Forelimb muscle (tissue), 1 donor: ENCODE measurements around the gene IFIT3. TPM values are rescaled to one million over a fixed set of nuclear protein-coding genes. Genes with fewer than 3 reads are reported as not detected.

Source experiments
- DNase-seq: peaks from one replicate; pipeline ENCODE4 v3.0.0-alpha.2; 2013; ENCODE audit warnings: low read depth
- polyA plus RNA-seq: library from polyadenylated mRNA; unstranded; fragments of 120-200 nt; gene quantifications from one replicate; pipeline ENCODE4 v1.2.1, GENCODE V29; 2013; ENCODE audit not compliant: insufficient read length

Gene IFIT3
- polyA plus RNA-seq, 1 donor: 6.0 TPM

DNA sequence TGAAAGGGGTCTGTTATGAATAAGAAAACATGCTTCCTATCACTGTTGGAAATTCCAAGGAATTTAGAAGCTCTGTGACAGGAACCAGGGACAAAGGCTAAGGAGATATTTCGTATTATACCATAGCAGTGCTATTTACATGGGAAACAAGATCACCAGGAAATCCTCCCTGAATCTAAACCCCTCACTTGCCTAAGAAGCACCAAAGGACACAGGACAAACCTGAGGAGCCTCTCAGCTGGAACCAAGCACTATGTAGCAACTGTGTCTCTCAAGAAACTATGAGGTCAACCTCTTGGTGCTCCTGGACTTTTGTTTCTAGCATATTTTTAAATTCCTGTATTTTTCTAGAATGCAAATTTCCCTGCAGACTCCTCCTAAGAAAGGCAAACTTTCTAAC lies 29.3 kb downstream of the IFIT3 start:
- DNase-seq: no peak

- no peak for DNase-seq
Measured at GRCh38 chr10:89357975-89358374, 30.2 kb downstream of the IFIT3 start.

GRCh38 chr10:89360157-89360556 lies 32.4 kb downstream of the IFIT3 start:
- no peak for DNase-seq

GRCh38 chr10:89362929-89363328 lies 35.1 kb downstream of the IFIT3 start:
- no peak for DNase-seq

DNA sequence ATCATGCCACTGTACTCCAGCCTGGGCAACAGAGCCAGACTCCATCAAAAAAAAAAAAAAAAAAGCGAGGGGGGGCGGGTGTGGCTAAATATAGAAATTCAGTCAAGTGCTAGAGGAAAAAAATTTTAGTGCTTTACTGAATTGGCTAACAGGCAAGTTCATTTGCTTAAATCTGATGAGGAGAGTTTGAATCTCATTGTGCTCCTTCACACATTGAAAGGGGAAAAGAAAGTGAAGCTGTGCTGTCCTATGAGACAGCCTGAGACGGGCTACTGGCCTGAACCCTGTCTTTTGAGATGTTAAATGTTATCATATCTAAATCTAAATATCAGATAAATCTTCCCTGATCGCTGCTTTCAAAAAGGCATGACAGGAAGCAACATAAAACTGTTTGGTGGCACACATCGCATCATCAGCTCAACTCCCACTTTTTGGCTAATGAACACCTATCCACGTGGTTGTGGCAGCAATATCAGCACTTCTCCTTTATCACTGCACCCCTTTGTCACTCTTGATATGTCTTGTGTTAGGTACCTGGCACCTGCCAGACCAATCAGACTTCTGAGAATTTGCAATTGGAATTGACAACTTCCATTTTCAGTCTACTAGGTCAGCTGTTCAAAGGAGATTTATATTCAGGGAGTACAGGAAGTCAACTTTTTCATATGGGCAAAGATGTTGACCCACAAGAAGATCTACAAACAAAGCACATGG lies 36.1 kb downstream of the IFIT3 start:
- no peak for DNase-seq

GRCh38 chr10:89364531-89364930 lies 36.7 kb downstream of the IFIT3 start:
- no peak for DNase-seq

GRCh38 chr10:89367529-89367928 lies 39.7 kb downstream of the IFIT3 start:
- no peak for DNase-seq

DNA sequence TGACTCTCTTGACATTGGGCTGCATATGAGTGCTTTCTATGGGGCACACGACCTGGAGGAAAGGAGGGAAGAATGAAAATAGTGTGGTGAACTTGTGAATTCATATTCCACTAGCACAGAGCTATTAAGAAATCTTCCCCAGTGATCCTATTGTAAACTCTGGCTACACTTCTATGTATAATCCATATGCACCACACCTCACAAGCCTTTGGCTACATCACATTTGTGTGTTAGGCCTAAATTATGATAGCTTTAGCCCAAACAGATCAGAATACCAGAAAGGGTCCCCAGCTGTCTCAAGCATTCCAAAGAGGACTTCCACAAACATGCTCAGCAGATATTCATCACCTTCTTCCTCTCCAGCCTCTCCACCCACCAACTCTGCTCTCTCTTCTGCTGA lies 40.3 kb downstream of the IFIT3 start:
- no peak for DNase-seq

DNA sequence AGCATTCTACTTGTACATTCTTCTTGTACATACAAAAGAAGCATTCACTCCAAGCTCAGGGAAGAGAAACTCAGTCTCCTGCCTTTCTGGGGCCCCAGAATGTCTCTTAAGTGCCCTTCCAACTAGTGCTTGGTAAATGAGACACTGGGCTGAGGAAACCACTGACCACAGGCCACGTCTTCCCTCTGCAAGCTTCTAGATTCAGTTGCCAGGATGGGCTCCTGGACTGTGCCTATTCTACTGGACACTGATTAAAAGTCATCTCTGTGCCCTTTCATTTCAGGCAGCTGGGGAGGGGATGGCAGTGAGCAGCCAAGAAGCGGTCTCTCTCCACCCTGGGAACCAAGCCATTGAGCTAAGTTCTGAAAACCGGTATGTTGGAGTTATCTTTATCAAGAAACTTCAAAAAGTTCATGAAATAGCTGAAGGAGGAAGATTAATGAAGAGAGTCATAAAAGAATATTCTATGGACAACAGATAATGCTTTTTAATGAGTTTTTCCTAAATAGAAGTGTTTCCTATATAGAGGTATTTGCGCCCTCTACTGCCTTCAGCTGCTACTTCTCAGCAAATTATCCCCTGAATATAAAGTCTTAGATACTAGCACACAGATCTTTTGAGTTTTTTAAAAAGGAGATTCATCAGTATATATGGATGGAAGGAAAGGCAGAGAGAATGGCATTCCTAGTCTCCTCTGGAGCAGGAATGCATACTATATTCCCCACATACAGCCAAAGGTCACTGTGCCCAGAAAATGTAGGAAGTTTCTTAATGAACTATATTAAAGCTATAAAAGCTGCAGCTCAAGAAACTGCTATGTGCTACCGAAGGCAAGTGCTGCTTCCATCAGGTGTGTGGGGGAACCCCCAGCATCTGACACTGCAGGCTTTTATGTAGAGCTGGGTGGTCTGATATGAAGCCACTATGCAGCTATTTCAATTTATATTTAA lies 41.6 kb downstream of the IFIT3 start:
- DNase-seq: no peak

- DNase-seq: no peak
Measured at GRCh38 chr10:89371079-89371478, 43.3 kb downstream of the IFIT3 start.

GRCh38 chr10:89371987-89372386 lies 44.2 kb downstream of the IFIT3 start:
- no peak for DNase-seq

DNA sequence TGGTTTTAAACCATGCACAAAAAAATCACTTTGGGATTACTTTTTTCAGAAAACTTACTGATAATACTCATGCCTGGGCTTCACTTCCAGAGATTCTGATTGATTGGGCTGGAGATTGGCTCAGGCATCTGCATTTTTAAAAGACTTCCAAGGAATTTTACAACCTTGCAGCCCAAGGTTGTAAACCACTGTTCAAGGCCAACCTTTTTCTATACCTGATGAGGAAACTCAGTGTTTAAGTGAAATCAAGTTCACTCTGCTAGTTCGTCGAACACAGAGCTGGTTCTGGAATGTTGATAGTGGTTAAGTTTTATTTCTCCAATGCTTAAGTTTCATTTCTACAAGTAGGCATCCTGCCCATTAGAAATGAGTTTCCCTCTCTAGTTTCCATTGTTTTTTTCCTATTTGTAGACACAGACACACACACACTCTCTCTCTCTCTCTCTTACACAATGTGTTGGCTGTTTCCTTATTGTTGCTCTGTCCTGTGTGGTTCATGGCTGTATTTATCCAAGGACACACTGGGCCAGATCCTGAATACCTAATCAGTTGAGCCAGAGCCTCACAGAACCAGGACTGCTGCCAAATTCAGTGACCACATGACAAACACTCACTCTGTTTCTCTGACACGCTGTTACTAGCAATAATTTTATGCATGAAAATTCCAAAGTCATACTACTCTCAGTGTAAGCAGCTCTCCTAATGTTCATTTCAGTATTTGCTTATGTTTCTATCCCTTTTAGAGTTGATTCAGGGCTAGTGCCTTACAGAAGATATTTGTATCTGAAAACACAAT lies 46.3 kb downstream of the IFIT3 start:
- DNase-seq: peak; percentile 88

GRCh38 chr10:89374713-89375141 lies 46.9 kb downstream of the IFIT3 start:
- no peak for DNase-seq

DNA sequence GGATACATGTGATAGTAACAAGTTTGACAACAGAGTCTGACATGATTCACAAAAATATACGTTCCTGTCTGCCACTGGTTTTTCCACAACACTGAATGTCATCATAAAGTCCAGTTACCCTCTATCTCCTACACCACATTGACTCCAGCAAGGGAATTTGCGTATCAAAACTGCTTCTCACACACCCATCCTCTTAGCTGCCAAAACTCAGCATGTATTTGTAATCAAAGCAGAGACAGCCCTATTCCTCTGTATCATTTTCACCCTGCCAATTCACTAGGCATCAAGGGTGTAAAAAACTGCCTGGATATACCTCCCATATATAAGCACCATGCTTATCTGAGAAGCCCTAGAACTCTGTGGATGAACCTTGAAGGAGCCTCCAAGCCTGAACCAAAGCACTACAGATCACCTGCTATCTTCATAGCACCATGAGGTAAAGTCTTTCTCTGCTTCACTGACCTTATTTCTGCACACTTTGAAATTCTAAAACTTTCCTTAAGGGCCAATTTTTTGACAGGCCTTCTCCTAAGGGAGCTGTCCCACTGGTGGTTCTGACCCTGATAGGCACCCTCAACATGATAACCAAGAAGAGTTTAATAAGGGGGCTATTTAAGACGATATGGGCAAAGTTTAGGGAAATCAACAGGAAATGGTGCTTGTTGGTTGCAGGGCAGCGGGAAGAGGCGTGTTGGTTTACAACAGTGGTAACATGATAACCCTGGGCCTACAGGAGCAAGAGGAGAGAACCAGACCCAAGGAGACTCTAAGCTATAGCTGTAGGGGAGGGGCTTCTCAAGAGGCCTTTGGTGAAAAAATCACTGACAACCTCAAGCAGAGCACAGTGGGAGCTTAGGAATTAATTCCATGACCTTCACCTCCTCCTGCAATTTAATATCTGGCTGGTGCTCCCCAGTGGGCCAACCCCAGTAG lies 50.2 kb downstream of the IFIT3 start, which contains the start of gene IFIT1B:
Gene IFIT1B, plus strand, starts transcription at position 352 of the 933 bp plus-strand sequence. Its CDS starts 80 bp downstream, at position 432.
- DNase-seq: no peak

- no peak for DNase-seq
Measured at GRCh38 chr10:89379103-89379502, 51.3 kb downstream of the IFIT3 start.

DNA sequence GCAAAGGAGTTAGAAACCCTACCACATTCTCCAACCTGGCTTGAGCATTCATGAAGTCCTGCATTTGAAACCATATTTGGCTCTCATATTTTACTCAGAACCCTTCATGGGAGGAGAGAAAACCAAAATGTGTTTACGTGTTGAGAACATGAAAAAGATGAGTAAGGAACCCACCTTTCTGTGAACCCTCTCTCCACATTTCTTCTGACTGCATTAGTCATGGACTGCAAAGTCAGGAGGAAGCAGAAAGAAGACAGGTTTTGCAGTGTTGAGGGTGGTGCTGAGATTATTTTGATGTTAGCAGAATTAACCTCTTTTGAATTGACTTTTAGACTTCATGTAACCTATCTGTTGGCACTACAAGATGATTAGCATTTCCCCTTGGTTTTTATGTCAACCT lies 55.0 kb downstream of the IFIT3 start:
- no peak for DNase-seq

DNA sequence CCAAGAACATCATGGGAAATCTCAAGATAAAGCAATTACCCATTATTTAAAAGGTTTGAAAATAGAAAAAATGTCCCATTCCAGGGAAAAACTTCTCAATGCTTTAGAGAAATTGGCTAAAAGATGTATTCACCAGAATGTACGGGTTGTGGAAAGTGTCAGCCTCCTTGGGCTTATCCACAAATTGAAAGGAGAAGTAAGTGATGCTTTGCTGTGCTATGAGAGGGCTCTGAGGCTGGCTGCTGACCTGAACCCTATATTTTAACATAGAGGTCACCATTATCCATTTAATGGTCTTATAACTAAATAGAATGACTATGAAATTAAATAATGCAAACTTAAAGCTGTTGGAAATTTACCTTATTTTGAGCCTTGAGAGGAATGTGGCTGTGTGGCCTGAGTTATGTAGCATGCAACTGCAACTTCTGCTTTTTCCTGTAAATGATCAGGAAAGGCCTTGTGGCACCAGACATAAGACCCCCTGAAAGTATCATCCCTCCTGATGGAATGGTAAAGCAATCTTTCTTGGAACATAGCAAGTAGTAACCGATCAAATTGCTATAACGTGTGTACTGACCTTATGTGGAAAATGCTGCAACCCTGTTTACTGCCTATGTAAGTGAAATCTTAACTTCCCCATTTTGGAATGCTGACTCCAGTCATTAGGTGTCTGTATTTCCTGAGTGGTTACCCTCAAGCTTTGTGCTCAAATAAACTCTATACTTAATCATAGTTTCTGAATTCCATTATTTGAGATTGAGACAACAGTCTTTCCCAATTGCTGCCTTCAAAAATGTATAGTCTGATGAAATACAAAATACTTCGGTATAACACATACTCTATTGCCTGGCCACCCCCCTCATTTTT lies 56.9 kb downstream of the IFIT3 start:
- DNase-seq: no peak

DNA sequence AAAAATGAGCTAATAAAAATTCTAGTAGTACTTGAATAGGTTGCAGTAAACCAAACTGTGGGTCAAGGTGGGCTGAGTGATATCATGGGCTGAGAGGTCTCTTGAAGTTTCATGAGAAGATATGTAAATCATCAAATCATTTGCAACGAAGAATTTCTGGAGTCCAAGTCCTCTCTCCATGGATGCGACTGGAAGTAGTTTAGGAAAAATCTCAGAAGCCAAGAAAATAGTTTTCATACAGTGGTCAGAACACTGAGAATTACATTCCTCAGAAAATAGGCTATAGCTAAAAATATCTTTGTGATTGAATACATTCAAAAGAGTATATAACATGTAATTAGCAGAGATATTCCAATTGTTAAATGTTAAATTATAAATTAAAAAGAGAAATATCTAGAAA lies 61.0 kb downstream of the IFIT3 start:
- DNase-seq: no peak

- no peak for DNase-seq
Measured at GRCh38 chr10:89389254-89389653, 61.5 kb downstream of the IFIT3 start.
